Measurements from ENCODE around the gene LMF1.

GRCh38 chr16:927406-927805 is 43.4 kb downstream of the LMF1 start:
- TF ChIP-seq, protein P1, sequence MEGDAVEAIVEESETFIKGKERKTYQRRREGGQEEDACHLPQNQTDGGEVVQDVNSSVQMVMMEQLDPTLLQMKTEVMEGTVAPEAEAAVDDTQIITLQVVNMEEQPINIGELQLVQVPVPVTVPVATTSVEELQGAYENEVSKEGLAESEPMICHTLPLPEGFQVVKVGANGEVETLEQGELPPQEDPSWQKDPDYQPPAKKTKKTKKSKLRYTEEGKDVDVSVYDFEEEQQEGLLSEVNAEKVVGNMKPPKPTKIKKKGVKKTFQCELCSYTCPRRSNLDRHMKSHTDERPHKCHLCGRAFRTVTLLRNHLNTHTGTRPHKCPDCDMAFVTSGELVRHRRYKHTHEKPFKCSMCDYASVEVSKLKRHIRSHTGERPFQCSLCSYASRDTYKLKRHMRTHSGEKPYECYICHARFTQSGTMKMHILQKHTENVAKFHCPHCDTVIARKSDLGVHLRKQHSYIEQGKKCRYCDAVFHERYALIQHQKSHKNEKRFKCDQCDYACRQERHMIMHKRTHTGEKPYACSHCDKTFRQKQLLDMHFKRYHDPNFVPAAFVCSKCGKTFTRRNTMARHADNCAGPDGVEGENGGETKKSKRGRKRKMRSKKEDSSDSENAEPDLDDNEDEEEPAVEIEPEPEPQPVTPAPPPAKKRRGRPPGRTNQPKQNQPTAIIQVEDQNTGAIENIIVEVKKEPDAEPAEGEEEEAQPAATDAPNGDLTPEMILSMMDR (IDR thresholded peaks at IDR 0.05): no peak
- TF ChIP-seq POLR2AphosphoS5 (IDR thresholded peaks at IDR 0.05): no peak

Data from prostate gland (tissue), 2 donors.